ENCODE data around the gene DYNC2LI1.
A peak's percentile ranks its signal among the peaks of the same experiment; 100 is the strongest.

DYNC2LI1 gene

GRCh38 chr2:43764086-43764705, 9.6 kb upstream of the DYNC2LI1 start:
- TF ChIP-seq CTCF (conservative IDR thresholded peaks at IDR 0.05; ENCODE audit: low read length) (no peak), EZH2phosphoT487 (IDR thresholded peaks at IDR 0.05; ENCODE audit: borderline replicate concordance) (no peak)
- H3K4me3 ChIP-seq (ENCODE audit: low read length, poor library complexity, severe bottlenecking) = no peak overlapping the region
- no peaks in the 10 kb centered on the region for H4K20me1 ChIP-seq (ENCODE audit: insufficient read depth, low read length, poor library complexity, severe bottlenecking)
- no peaks in the 10 kb centered on the region for H3F3A ChIP-seq (ENCODE audit: low read depth)
- peaks cover 5% of the 10 kb centered on the region; the same call in 1 of the 2 replicates for H3K9me3 ChIP-seq (ENCODE audit: insufficient read depth, low read depth, low read length)
- H3K4me1 ChIP-seq (ENCODE audit: insufficient read depth, low read length, poor library complexity, severe bottlenecking) = no peaks in the 10 kb centered on the region
- H3K9me2 ChIP-seq (replicated peaks; ENCODE audit: low read depth, low read length) = no peaks in the 10 kb centered on the region
- H3K27me3 ChIP-seq (ENCODE audit: insufficient read depth, low read length, poor library complexity, severe bottlenecking) = no peaks in the 10 kb centered on the region
- H2AFZ ChIP-seq (ENCODE audit: low read length) = no peak overlapping the region
- H3K79me2 ChIP-seq (ENCODE audit: insufficient read depth, low read length) = no peaks in the 10 kb centered on the region
- no peaks in the 10 kb centered on the region for H3K36me3 ChIP-seq (ENCODE audit: insufficient read depth, low read length)
- H3K9ac ChIP-seq (ENCODE audit: low read depth, low read length, poor library complexity, severe bottlenecking) = no peak overlapping the region
- H3K4me2 ChIP-seq (ENCODE audit: low read depth, low read length, poor library complexity, severe bottlenecking) = no peak overlapping the region

GRCh38 chr2:43766006-43766405, 7.8 kb upstream of the DYNC2LI1 start:
- peaks cover 5% of the 10 kb centered on the region; the same call in 1 of the 2 replicates for H3K9me3 ChIP-seq (ENCODE audit: insufficient read depth, low read depth, low read length)
- H3K27me3 ChIP-seq (ENCODE audit: insufficient read depth, low read length, poor library complexity, severe bottlenecking) = no peaks in the 10 kb centered on the region
- H3F3A ChIP-seq (ENCODE audit: low read depth) = no peaks in the 10 kb centered on the region
- no peak overlapping the region for H3K9ac ChIP-seq (ENCODE audit: low read depth, low read length, poor library complexity, severe bottlenecking)
- H3K9me2 ChIP-seq (replicated peaks; ENCODE audit: low read depth, low read length) = no peaks in the 10 kb centered on the region
- no peak for TF ChIP-seq EZH2phosphoT487 (IDR thresholded peaks at IDR 0.05; ENCODE audit: borderline replicate concordance)
- TF ChIP-seq CTCF (conservative IDR thresholded peaks at IDR 0.05; ENCODE audit: low read length) = no peak
- H3K4me1 ChIP-seq (ENCODE audit: insufficient read depth, low read length, poor library complexity, severe bottlenecking) = no peaks in the 10 kb centered on the region
- no peak overlapping the region for H3K4me3 ChIP-seq (ENCODE audit: low read length, poor library complexity, severe bottlenecking)
- no peaks in the 10 kb centered on the region for H3K36me3 ChIP-seq (ENCODE audit: insufficient read depth, low read length)
- no peak overlapping the region for H3K4me2 ChIP-seq (ENCODE audit: low read depth, low read length, poor library complexity, severe bottlenecking)
- H3K79me2 ChIP-seq (ENCODE audit: insufficient read depth, low read length) = no peaks in the 10 kb centered on the region
- no peaks in the 10 kb centered on the region for H4K20me1 ChIP-seq (ENCODE audit: insufficient read depth, low read length, poor library complexity, severe bottlenecking)
- H2AFZ ChIP-seq (ENCODE audit: low read length) = no peak overlapping the region

GRCh38 chr2:43774617-43775016, 778 bp downstream of the DYNC2LI1 start:
- Histone ChIP-seq H4K20me1 (ENCODE audit: insufficient read depth, low read length, poor library complexity, severe bottlenecking) (no peaks in the 10 kb centered on the region), H3F3A (ENCODE audit: low read depth) (no peaks in the 10 kb centered on the region), H3K4me2 (ENCODE audit: low read depth, low read length, poor library complexity, severe bottlenecking) (peak overlapping the region; percentile 85), H3K27me3 (ENCODE audit: insufficient read depth, low read length, poor library complexity, severe bottlenecking) (no peaks in the 10 kb centered on the region), H3K36me3 (ENCODE audit: insufficient read depth, low read length) (no peaks in the 10 kb centered on the region), H3K9ac (ENCODE audit: low read depth, low read length, poor library complexity, severe bottlenecking) (peak overlapping the region; percentile 56), H3K4me1 (ENCODE audit: insufficient read depth, low read length, poor library complexity, severe bottlenecking) (peaks cover 8% of the 10 kb centered on the region), H3K79me2 (ENCODE audit: insufficient read depth, low read length) (no peaks in the 10 kb centered on the region), H2AFZ (ENCODE audit: low read length) (peak overlapping the region; percentile 99), H3K4me3 (ENCODE audit: low read length, poor library complexity, severe bottlenecking) (peak overlapping the region; percentile 91), H3K9me3 (ENCODE audit: insufficient read depth, low read depth, low read length) (no peaks in the 10 kb centered on the region), H3K9me2 (replicated peaks; ENCODE audit: low read depth, low read length) (no peaks in the 10 kb centered on the region)
- TF ChIP-seq CTCF (conservative IDR thresholded peaks at IDR 0.05; ENCODE audit: low read length) (no peak), EZH2phosphoT487 (IDR thresholded peaks at IDR 0.05; ENCODE audit: borderline replicate concordance) (no peak)
